ENCODE data around the gene NKD2. TPM values are rescaled to one million over a fixed set of nuclear protein-coding genes. Genes with fewer than 3 reads are reported as not detected.

Gene NKD2
- total RNA-seq, 1 donor from 2014 or later: 2.2 TPM

GRCh38 chr5:1027631-1028441, 19.2 kb downstream of the NKD2 start:
- no peak for DNase-seq (ENCODE audit: extremely low read depth, low read depth, low spot score)

- DNase-seq (ENCODE audit: extremely low read depth, low read depth, low spot score): no peak
Measured at GRCh38 chr5:1028481-1029281, 20.1 kb downstream of the NKD2 start.

- DNase-seq (ENCODE audit: extremely low read depth, low read depth, low spot score): no peak
Measured at GRCh38 chr5:1029282-1029944, 20.8 kb downstream of the NKD2 start.

GRCh38 chr5:1029945-1030625, 21.5 kb downstream of the NKD2 start:
- no peak for DNase-seq (ENCODE audit: extremely low read depth, low read depth, low spot score)

- DNase-seq (ENCODE audit: extremely low read depth, low read depth, low spot score): no peak
Measured at GRCh38 chr5:1030801-1031271, 22.2 kb downstream of the NKD2 start.

GRCh38 chr5:1031306-1031959, 22.8 kb downstream of the NKD2 start:
- DNase-seq (ENCODE audit: extremely low read depth, low read depth, low spot score): no peak

- DNase-seq (ENCODE audit: extremely low read depth, low read depth, low spot score): no peak
Measured at GRCh38 chr5:1032011-1032410, 23.4 kb downstream of the NKD2 start.

GRCh38 chr5:1032551-1033027, 24.0 kb downstream of the NKD2 start:
- no peak for DNase-seq (ENCODE audit: extremely low read depth, low read depth, low spot score)

- no peak for DNase-seq (ENCODE audit: extremely low read depth, low read depth, low spot score)
Measured at GRCh38 chr5:1033178-1033577, 24.6 kb downstream of the NKD2 start.

- no peak for DNase-seq (ENCODE audit: extremely low read depth, low read depth, low spot score)
Measured at GRCh38 chr5:1033606-1034420, 25.2 kb downstream of the NKD2 start.

GRCh38 chr5:1034421-1034905, 25.9 kb downstream of the NKD2 start:
- no peak for DNase-seq (ENCODE audit: extremely low read depth, low read depth, low spot score)

GRCh38 chr5:1034986-1035385, 26.4 kb downstream of the NKD2 start:
- DNase-seq (ENCODE audit: extremely low read depth, low read depth, low spot score): no peak

GRCh38 chr5:1035421-1036405, 27.1 kb downstream of the NKD2 start:
- no peak for DNase-seq (ENCODE audit: extremely low read depth, low read depth, low spot score)

- no peak for DNase-seq (ENCODE audit: extremely low read depth, low read depth, low spot score)
Measured at GRCh38 chr5:1036504-1037122, 28.0 kb downstream of the NKD2 start.

GRCh38 chr5:1037123-1037670, 28.6 kb downstream of the NKD2 start:
- DNase-seq (ENCODE audit: extremely low read depth, low read depth, low spot score): no peak

GRCh38 chr5:1037671-1038416, 29.2 kb downstream of the NKD2 start:
- DNase-seq (ENCODE audit: extremely low read depth, low read depth, low spot score): no peak

Data from glomerular endothelial cell (primary cell).